GM18498 (cell line): ENCODE results near the gene GAPVD1.
"Not testable (repeated sequence)": the region's sequence is repeated elsewhere in the genome, so short reads cannot be mapped to it uniquely, and the experiment has no call there.

Experiments
- ATAC-seq: cut with Tn5 transposase; IDR thresholded peaks from one replicate; pipeline ENCODE4 v1.9.1; 2021; ENCODE audit warnings: mild to moderate bottlenecking, moderate library complexity; ENCODE audit not compliant: unreplicated experiment

Gene GAPVD1

GRCh38 chr9:125304273-125304672 lies 42.6 kb downstream of the GAPVD1 start:
- ATAC-seq: no peak

- ATAC-seq: no peak
Observed at GRCh38 chr9:125312411-125312810, 50.8 kb downstream of the GAPVD1 start.

- ATAC-seq: not testable (repeated sequence)
Observed at GRCh38 chr9:125316359-125316758, 54.7 kb downstream of the GAPVD1 start.

- no peak for ATAC-seq
Observed at GRCh38 chr9:125317704-125318103, 56.1 kb downstream of the GAPVD1 start.

- ATAC-seq: no peak
Observed at GRCh38 chr9:125321496-125321895, 59.9 kb downstream of the GAPVD1 start.

- ATAC-seq: no peak
Observed at GRCh38 chr9:125323615-125324014, 62.0 kb downstream of the GAPVD1 start.

- ATAC-seq: no peak
Observed at GRCh38 chr9:125325826-125326225, 64.2 kb downstream of the GAPVD1 start.

GRCh38 chr9:125329978-125330377 lies 68.4 kb downstream of the GAPVD1 start:
- no peak for ATAC-seq

GRCh38 chr9:125330587-125330986 lies 69.0 kb downstream of the GAPVD1 start:
- ATAC-seq: no peak

- peak; percentile 82 for ATAC-seq
Observed at GRCh38 chr9:125332527-125332926, 70.9 kb downstream of the GAPVD1 start.

GRCh38 chr9:125337236-125337635 lies 75.6 kb downstream of the GAPVD1 start:
- ATAC-seq: no peak

GRCh38 chr9:125338929-125339328 lies 77.3 kb downstream of the GAPVD1 start:
- ATAC-seq: no peak

- ATAC-seq: no peak
Observed at GRCh38 chr9:125341566-125341965, 79.9 kb downstream of the GAPVD1 start.

- no peak for ATAC-seq
Observed at GRCh38 chr9:125343518-125344275, 82.1 kb downstream of the GAPVD1 start.

GRCh38 chr9:125346080-125346732 lies 84.6 kb downstream of the GAPVD1 start:
- ATAC-seq: no peak

GRCh38 chr9:125355601-125356000 lies 94.0 kb downstream of the GAPVD1 start:
- no peak for ATAC-seq

- no peak for ATAC-seq
Observed at GRCh38 chr9:125356032-125356431, 94.4 kb downstream of the GAPVD1 start.

GRCh38 chr9:125359011-125359410 lies 97.4 kb downstream of the GAPVD1 start:
- ATAC-seq: no peak

GRCh38 chr9:125360601-125361000 lies 99.0 kb downstream of the GAPVD1 start:
- no peak for ATAC-seq

GRCh38 chr9:125361837-125362531 lies 100.4 kb downstream of the GAPVD1 start:
- no peak for ATAC-seq

GRCh38 chr9:125366676-125367075 lies 105.0 kb downstream of the GAPVD1 start:
- no peak for ATAC-seq

- ATAC-seq: no peak
Observed at GRCh38 chr9:125370786-125371185, 109.2 kb downstream of the GAPVD1 start.
